Pulmonary artery endothelial cell (primary cell): ENCODE results near the gene ANK2. TPM values are rescaled to one million over a fixed set of nuclear protein-coding genes. Genes with fewer than 3 reads are reported as not detected.

Experiments used
- DNase-seq: peaks from one replicate; pipeline ENCODE4 v3.0.0-alpha.2; 2011; ENCODE audit warnings: low read depth, low spot score
- total RNA-seq: library from RNA; depleted of rRNA; stranded (reverse); fragments of >200 nt; gene quantifications from 2 replicates; pipeline ENCODE4 v1.2.3, GENCODE V29; 2014

ANK2 gene
- total RNA-seq, 1 donor from 2014 or later = 0.66 TPM

DNA sequence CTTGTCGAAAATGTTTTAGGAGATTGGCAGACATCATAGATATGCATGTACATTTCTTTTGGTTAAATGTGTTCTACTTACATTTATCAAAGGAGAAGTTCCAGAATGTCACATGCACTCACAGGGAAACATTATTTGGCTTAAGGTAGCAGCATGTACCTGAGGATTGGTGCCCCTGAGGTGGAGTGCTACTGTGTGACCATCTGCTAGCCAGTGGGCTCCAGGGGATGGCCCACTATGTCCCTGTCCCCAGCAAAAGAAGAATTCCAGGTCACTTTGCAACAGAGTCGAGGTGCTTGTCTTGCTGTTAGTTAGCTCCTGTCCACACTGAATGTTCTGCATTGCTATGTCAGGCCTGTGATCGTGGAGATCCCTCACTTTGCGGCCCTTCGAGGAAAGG is 283.2 kb downstream of the ANK2 start:
- DNase-seq = no peak

DNA sequence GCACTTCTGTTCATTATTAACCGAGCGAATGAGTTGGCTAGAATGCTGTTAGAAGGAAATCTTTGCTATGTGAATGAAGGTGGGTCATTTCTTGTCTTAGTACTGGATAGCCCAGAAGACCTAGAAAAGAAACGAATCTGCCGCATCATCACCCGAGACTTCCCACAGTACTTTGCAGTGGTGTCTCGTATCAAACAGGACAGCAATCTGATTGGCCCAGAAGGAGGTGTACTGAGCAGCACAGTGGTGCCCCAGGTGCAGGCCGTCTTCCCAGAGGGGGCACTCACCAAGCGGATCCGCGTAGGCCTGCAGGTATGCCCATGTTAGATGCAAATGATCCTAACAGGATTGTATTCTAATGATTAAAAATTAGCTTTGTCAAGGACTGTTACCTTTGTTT is 286.3 kb downstream of the ANK2 start:
- DNase-seq = no peak

DNA sequence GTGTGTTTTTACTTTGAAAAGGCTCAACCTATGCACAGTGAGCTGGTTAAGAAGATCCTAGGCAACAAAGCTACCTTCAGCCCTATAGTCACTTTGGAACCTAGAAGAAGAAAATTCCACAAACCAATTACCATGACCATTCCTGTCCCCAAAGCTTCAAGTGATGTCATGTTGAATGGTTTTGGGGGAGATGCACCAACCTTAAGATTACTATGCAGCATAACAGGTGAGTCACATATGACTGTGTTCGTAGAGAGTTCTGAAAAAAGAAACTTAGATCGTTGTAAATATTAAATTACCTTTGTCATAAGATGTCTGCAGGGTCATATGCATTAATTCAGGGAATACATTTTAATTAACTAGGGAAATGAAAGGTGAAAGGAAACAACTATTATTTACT is 287.1 kb downstream of the ANK2 start:
- DNase-seq = no peak

DNA sequence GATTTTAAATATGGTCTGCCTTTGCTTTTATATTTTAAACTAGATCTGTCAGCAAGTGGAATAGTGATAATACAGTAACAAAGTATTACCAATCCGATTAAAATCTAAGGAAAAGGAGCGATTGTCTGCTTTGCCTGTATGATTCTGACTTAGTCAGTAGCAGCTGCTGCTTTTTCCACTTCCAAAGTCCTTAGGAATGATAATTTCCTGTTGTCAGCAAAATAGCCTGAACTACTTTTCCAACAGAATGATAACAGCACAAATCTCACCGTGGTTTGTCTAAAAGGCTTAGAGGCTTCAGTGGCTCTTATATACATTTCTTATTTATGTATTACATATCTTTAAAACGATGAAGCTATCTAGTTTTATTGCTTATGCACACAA is 290.0 kb downstream of the ANK2 start:
- no peak for DNase-seq

DNA sequence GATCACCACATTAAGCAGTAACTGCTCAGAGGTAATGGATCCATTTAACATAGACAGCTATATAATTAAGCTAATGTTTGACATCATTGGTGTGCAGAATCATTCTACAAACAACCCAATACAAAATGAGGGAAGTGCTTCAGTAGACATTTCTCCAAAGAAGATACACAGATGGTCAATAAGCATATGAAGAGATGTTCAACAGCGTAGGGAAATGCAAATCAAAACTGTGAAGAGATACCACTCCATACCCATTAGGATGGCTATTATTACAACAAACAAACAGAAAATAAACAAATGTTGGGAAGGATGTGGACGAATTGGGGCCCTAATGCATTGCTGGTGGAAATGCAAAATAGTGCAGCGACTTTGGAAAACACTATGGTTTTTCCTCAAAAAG is 294.6 kb downstream of the ANK2 start:
- no peak for DNase-seq

DNA sequence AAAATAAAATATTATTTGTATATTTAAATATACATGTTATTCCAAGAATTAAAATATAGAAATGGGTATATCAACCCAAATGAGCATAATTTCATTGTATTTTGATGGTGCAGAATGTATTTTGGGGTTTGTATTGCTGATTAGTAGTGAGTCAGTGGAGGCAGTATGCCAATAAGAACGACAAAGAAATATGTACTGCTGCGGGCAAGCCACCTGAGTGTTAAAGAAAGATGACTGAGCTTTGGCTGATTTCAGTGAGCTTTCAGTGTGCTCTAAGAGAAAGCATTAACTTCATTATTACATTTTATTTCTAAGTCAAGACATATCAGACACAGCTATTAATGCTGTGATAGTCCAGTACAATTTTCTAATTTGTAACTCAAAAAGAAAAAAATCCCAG is 297.8 kb downstream of the ANK2 start:
- DNase-seq = no peak

DNA sequence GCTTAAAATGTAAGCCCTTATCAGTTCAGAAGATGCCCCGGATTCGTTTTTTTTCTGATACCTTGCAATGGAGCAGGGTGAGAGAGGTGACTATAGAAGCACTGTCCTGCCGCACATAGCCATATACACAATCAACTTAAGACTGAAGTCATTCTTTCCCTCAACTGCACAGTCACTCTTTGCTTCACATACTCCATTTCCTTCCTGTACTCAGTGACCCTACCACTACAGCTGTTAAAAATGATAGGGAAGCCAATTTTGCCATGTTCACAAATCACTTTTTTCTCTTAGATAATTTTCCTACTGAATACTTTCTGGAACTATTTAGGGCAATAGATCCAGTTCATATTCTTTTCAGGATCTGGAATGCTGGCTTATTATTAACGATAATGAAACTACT is 300.0 kb downstream of the ANK2 start:
- DNase-seq = peak; percentile 63

DNA sequence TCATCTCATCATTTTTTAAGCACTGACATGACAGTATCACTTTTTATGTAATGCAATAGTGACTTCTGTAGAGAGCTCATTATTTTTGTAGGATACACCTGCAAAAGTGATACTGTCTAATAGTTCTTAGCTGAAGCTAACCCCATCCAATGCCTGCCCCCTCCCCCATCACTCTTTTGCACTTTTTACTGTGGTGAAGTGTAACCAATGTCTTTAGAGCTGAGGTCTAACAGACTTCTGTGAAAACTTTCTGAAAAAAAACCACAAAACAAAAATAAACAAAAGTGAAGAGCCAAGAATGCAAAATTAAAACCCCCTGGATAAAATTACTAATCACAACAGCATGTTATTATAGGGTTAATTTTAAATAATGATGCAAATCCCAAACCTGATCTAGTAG is 301.1 kb downstream of the ANK2 start:
- no peak for DNase-seq

DNA sequence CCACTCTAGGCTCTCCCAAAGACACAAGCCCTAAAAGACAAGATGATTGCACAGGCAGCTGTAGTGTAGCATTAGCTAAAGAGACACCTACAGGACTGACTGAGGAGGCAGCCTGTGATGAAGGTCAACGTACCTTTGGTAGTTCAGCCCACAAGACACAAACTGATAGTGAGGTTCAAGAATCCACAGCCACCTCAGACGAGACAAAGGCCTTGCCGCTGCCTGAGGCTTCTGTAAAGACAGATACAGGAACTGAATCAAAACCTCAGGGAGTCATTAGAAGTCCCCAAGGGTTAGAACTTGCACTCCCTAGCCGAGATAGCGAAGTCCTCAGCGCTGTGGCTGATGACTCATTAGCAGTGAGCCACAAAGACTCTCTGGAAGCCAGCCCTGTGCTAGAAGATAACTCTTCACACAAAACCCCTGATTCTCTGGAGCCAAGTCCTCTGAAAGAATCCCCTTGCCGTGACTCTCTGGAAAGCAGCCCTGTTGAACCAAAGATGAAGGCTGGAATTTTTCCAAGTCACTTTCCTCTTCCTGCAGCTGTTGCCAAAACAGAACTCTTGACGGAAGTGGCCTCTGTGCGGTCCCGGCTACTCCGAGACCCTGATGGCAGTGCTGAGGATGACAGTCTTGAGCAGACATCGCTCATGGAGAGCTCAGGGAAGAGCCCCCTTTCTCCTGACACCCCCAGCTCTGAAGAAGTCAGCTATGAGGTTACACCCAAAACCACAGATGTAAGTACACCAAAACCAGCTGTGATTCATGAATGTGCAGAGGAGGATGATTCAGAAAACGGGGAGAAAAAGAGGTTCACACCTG is 306.3 kb downstream of the ANK2 start:
- no peak for DNase-seq

DNA sequence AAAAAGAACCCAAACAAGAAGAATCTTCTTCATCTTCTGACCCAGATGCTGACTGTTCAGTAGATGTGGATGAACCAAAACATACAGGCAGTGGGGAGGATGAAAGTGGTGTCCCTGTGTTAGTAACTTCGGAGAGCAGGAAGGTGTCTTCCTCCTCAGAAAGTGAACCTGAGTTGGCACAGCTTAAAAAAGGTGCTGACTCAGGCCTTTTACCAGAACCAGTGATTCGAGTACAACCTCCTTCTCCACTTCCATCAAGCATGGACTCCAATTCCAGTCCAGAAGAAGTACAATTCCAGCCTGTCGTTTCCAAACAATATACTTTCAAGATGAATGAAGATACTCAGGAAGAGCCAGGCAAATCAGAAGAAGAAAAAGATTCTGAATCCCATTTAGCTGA is 307.0 kb downstream of the ANK2 start:
- DNase-seq = no peak

DNA sequence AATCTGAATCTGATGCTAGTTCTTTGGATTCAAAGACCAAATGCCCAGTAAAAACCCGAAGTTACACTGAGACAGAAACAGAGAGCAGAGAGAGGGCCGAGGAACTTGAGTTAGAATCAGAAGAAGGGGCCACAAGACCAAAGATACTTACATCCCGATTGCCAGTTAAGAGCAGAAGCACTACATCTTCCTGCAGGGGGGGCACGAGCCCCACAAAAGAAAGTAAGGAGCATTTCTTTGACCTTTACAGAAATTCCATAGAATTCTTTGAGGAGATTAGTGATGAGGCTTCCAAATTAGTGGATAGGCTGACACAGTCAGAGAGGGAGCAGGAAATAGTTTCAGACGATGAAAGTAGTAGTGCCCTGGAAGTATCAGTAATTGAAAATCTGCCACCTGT is 309.3 kb downstream of the ANK2 start:
- no peak for DNase-seq

DNA sequence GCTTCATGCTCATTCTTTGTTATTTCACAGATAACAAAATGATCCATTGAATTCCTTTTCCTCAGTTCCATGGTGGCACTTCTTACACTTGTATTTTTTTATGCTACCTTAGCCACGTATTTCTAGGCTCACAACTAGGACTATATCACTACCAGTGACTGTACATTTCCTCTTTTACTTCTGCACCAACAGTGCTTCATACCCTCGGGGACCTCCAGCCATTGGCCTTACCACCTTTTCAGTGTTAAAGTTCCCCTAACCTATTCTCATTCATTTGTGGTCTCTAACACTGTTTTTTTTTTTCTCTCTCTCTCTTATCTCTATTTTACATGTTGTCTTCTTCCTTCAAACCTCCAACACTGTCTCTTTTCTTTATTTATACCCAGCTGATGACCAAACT is 315.9 kb downstream of the ANK2 start:
- no peak for DNase-seq

DNA sequence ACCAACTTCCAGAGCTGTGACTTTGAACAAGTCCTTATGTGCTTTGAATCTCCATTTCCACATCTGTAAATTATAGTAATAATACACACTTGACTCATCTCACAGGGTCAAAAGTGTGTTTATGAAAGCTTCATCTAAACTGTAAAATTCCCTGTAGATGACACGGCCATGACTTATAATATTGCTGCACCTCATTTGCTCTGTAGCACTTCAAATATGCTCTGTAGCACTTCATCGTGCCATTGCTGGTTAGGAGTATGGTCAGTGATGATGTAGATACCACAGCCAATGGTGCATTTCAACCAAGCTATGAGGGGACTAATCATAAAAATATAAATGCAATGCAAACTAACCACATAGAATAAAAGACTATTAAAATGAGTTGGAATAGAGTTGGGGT is 318.6 kb downstream of the ANK2 start:
- DNase-seq = no peak

DNA sequence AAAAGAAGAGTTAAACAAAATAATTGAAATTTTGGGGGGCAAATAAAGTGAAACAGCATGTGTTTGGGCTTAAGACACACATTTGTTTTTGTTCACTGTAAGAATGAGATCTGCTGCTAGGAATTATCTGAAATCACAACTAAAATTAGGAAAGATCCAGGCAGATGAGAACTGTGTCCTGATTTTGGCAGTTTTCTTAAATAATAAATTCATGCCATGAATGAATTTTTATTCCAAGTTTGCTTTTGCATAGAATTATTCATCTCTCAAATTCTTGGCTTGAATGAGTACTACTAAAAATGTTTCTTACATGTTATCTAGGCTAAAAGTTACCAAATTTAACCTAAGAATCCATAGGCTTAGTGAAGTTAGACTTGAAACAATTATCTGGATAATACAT is 321.7 kb downstream of the ANK2 start:
- DNase-seq = no peak

DNA sequence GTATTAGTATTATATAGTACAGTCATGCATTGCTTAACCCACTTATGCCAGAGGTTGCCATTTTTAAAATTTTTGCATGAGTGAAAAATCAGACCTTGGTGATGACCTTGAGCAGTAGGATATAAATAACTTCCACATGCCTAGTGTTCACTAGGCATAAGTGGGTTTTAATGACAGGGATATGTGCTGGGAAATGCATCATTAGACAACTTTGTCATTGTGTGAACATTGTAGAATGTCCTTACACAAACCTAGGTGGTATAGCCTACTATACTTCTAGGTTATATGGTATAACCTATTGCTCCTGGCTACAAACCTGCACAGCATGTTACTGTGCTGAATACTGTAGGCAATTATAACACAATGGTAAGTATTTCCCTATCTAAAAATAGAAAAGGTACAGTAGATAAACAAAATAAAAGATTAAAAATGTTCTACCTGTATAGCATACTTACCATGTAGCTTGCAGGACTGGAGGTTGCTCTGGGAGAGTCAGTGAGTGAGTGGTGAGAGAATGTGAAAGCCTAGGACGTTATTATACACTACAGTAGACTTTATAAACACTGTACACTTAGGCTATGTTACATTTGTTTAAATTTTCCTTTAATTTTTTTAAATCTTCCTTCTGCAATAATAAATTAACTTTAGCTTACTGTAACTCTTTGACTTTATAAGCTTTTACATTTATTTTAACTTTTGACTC is 326.7 kb downstream of the ANK2 start:
- DNase-seq = no peak

DNA sequence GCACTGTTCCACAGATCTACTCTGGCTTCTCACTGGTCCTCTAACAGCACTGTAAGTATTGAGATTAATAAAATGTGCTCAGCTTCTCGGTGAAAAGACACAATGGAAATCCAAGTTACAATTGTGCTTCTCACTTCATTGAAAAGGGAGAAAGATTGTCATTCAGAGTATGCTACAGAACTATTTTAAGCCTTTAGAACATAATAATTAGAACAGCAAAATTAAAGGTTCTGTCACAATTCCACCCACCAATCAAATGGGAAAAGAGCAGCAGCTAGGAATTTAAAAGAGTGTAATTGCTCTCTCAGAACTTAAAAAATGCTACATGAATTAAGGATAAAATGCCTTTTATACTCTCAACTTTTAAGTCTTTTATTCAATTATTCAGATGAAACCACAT is 329.4 kb downstream of the ANK2 start:
- DNase-seq = no peak

DNA sequence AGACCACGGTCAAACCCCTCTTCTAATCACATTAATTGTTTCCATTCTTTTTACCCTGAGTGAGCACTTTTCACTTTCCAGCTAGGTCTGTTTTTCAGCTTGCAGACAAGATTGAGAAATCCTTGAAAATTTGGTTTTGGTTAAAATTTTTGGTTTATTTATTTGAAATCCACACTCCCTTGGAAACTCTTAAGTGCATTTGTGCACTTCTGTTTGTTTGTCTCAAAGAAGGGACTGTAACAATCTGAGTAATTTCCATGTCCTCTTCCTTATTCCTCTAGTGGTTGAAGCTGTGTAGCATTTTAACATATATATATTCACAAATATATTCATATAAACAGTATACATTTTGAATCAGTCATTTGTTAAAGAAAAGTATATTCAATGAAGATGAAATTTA is 333.3 kb downstream of the ANK2 start:
- no peak for DNase-seq

DNA sequence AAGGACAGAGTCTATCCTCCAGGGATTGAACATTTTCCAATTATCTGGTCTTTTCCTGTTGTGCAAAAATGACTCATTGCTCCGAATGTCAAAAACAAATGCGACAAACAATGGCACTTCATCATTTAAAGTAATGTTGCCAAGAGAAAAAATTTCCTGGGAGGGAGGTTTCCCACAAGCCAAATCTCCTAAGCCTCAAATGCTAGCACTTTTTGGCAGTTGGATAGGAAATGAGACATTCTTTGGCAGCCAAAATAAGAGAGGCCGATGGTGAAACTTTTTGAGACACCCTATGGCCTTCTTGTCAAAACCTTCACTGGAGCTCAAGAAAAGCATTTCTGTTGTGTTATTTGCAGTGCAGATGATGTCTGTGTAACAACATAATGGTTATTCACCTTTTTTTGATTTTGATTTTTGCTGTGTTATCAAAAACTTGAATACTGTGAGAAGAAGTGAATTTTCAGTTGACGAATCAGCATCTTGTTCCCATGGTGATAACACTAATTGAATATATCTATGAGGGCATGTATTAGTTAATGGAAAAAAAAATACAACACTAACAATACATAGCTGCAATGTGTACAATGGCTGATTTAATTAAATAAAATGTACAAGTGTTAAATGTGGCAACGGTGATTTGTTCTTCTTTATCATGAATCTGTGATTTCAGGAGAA is 333.8 kb downstream of the ANK2 start:
- DNase-seq = peak; percentile 60

DNA sequence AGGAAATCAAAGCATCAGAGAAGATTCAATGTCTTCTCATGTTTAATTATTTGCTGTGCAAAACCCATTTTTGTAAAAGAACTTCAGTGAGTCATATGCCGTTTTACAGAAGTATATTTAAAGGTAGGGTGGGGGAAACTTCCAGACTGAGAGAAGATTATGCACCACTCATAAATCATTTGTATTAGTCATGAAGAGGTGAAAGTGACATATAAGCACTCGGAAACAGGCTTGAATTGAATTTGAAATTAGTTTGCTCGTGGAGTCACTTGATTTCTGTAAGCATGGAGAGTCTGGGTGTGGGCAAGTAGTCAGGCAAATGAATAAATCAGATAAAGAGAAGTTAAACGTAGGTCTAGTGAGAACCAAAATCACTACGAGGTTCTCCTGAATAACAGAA is 335.1 kb downstream of the ANK2 start:
- peak; percentile 24 for DNase-seq

DNA sequence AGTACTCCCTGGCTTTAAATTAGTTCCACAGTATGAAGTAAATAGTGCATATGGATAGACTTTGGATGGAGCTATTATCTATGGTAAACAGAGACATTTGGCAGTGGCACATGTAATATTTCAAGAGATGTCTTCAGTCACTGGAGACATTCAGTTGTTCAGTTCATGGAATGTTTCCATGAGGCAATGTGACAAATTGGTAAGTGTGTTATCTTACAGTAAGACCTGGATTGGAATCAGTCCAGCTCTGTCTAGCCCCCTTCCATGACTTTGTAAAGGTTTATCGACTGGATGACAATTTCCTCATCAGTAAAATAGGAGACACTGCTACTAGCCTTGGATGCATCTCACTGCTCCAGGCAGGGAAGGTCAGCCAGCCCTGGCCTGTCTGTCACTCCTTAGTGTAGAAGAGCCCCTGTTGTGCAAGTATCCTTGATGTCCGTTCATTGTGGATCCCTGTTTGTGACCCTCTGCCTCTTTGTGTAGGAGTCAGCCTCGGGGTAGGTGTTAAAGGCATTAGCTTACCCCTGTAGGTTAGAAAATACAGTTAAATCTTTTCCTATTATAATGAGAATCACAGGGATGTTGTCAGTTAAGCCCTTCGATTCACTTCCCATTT is 335.9 kb downstream of the ANK2 start:
- no peak for DNase-seq

DNA sequence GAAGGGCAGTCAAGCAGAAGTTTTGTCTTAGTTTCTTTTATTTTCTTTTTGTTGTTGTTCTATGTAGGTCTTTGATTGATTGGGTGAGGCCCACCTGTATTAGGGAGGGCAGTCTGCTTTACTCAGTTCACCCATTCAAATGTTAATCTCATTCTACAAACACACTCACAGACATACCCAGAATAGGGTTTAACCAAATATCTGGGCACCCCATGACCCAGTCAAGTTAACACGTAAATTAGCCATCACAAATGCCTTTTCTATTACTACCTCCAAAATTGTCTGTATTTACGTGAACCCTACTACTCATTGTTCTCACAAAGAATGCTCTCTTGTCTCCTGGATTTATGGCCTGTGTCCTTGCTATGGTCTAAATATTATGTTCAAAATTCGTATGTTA is 339.7 kb downstream of the ANK2 start:
- no peak for DNase-seq

DNA sequence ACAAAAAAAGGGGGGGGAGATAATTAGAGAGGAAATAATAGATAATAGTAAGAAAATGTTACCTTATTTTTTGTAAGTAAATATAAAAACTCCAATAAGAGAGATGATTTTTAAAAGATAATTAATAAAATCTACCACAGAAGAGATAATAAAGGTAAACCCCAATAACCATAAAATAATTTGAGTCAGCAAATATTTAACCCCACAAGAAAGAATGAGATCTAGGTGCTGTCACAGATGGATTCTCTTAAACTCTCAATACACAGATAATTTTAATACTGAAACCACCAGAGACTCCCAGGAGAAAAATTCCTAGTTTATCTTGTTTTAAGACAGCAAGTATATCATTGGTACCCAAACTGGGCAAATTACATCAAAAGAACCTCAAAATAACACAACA is 341.4 kb downstream of the ANK2 start:
- DNase-seq = no peak
